ENCODE results near the gene GPC6.

The GPC6 gene

GRCh38 chr13:93325303-93326233, 99.0 kb downstream of the GPC6 start:
- DNase-seq, result no peak

GRCh38 chr13:93326234-93326811, 99.7 kb downstream of the GPC6 start:
- no peak for DNase-seq

GRCh38 chr13:93328943-93329342, 102.3 kb downstream of the GPC6 start:
- no peak for DNase-seq

GRCh38 chr13:93336728-93337127, 110.1 kb downstream of the GPC6 start:
- DNase-seq, result no peak

DNA sequence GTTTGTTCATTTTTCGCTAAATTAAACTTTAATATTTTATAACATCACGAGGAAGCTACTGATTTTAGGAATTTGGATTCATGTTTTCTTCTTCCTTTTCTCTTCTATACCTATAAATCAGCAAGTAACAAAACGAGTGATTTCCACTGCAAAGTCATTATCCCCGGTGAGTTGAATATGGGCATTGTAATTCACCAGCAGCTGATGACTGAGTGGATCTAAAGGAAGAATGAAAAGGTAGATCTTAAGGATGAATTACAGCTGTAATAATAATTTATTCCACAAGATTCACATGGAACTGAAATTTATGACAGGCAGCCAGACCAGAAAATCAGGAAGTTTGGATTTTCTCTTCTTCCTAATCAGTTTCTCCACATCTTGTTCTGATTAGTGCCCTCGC, 111.4 kb downstream of the GPC6 start:
- DNase-seq, result no peak

- no peak for DNase-seq
Observed at GRCh38 chr13:93338906-93339305, 112.3 kb downstream of the GPC6 start.

DNA sequence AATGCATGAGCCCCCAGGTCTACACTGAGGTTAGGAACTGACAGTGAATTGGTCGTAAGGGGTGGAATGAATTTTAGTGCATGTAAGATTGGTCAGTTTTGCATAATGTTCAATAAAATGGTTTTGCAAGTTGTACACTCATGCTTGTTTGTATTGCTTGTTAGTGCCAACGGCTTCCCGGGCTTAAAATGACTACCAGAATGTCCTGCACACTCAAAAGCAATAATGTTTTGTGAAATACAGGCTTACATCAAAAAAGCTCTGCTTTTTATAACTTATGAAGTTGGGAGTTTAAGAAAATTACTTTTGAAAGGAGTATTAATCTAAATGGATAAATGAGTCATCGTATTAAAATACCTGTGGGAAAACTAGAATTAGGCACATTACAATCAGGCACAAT, 112.9 kb downstream of the GPC6 start:
- no peak for DNase-seq

DNA sequence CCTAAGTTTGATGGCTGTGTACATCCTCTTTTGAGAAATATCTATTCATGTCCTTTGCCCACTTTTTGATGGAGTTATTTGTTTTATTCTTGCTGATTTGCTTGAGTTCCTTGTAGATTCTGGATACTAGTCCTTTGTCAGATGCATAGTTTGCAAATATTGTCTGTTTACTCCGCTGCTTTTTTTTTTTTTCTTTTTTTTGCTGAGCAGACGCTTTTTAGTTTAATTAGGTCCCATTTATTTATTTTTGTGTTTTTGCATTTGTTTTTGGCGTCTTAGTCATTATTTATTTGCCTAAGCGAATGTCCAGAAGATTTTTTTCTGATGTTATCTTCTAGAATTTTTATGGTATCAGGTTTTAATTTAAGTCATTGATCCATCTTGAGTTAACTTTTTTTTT, 114.9 kb downstream of the GPC6 start:
- DNase-seq, result no peak

GRCh38 chr13:93343097-93343496, 116.5 kb downstream of the GPC6 start:
- no peak for DNase-seq

DNA sequence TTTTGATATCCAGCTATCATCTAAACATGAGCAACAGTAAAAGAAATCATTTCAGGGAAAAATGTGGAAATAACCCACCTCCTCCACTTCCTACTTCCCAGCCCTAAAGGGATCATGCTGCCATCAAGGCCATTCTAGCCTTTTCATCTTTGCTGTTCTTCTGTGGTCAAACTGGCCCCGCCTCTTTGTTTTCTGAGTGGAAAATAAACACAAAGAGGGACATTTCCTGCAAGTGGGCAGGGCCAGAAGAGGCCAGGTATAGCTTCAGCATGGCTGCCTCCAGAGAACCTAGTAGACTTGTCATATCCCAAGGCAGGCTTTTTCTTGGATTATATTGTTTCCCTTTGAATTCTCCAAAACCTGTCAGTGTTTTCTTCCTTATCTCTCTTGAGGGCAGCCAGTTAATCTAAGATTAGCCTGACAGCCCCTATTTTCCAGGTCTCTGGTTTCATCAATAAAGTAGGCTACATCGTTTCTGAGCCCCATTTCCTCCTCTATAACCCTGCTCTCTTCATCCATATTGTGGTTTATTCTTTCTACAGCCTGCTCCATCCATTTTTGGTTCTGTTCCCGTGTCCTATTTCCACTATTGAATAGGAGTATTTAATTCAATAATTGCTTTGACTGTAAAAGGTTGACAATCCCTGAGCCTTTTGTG, 117.6 kb downstream of the GPC6 start:
- no peak for DNase-seq

- DNase-seq, result no peak
Observed at GRCh38 chr13:93345024-93345423, 118.4 kb downstream of the GPC6 start.

DNA sequence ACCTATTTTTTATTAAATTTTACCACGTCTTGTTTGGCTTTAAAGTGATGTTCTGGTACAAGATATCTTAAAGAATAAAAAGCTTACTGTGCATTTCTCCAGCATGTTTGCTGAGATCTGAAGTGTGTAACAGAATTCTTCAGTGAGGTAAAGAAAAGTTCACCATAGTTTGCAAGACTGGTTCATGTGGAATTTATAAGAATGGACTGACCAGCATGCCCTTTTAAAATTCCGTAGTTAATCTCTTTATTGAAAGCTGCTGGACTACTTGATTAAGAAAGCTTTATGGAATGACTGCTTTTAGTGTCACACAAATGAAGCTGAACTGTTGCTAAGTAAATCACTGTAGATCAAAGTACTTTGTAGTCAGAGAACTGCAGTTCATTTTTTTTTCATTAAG, 119.2 kb downstream of the GPC6 start:
- DNase-seq, result no peak

- no peak for DNase-seq
Observed at GRCh38 chr13:93352616-93353015, 126.0 kb downstream of the GPC6 start.

DNA sequence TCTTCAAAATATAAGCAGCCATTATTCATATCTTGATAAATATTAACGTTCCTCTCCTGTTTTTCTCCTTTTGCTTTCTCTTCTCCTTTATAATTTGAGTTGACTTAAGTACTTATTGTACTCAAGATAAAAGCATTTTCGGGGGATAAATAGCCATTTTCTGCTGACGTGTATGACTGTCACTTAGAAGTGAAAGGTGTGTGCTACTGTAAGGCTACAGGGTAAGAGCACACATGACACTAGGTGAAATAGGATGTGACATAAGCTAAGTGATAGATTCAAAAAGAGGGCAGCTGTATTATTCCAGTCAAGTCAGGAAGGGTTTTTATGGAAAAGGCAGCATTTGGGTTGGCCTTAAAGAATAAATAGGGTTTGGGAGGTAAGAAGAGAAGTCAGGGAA, 128.5 kb downstream of the GPC6 start:
- DNase-seq, result no peak

GRCh38 chr13:93356469-93356868, 129.9 kb downstream of the GPC6 start:
- no peak for DNase-seq

- DNase-seq, result no peak
Observed at GRCh38 chr13:93360021-93360420, 133.4 kb downstream of the GPC6 start.

GRCh38 chr13:93361703-93362102, 135.1 kb downstream of the GPC6 start:
- no peak for DNase-seq

DNA sequence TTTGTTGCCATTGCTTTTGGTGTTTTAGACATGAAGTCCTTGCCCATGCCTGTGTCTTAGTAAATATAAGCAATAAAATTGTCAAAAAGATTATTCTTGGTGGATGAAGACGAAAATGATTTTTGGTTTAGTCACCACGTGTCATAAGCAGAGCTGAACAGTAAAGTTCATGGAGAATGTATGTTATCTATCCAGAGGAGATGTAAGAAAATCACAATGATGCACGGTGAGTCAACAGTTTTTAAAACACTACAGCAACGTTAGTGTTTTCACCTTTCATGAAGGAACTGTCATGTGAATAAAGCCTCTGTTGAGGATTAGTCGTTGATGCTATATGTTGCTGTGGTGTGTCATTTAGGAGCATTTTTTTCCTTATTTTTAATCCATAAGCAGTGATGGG, 137.6 kb downstream of the GPC6 start:
- DNase-seq, result no peak

DNA sequence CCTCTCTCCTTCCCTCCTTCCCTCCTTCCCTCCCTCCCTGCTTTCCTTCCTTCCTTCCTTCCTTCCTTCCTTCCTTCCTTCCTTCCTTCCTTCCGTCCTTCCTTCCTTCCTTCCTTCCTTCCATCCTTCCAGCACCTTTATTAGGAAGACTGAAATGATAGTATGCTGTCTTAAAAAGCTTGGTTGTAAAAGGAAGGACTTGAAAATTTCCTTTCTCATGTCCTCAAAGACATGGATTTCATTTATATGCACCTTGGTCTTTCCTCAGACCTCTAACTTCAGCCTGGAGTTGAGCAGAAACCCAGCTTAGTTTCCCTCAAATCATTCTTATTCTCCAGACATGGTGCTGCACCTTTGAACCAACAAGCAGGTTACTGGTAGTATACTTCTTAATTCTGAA, 141.7 kb downstream of the GPC6 start:
- DNase-seq, result no peak

DNA sequence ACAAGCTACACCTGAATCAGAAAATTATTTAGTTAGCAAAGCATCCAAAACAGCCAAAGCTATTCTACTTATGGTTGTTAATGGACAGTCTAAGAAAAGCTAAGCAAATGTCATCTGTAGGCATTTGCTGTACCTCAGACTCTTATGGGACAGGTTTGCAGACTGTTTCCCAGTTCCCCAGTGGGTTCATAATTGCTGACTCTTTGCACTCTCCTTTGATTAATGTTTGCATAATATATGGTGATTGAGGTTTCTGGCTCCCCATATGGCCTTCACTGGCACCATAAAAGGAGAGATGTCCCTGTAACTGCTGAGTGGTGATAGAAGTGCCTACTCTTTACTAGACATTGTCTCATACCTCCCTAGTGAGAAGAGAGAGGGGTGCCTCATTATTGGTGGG, 142.1 kb downstream of the GPC6 start:
- DNase-seq, result no peak

DNA sequence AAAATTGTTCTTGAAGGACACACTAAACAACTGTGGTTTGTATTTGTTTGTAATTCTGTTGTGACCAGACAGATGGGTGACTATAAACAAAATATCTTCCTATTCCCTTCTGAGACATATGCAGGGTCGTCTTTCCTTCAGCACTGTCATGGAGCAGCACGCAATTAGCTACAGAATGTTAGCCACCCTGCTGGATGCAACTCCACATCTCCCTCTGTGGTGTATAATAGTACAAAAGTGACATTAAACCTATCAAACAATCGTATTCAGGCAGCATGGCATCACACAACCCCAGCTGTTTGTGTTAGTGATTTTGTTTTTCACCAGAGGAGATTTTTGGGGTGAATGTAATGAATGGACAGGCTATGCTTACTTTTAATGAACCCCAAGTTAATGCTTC, 146.2 kb downstream of the GPC6 start:
- DNase-seq, result no peak

GRCh38 chr13:93375491-93375890, 148.9 kb downstream of the GPC6 start:
- DNase-seq, result no peak

- DNase-seq, result no peak
Observed at GRCh38 chr13:93377196-93377595, 150.6 kb downstream of the GPC6 start.

GRCh38 chr13:93378184-93378583, 151.6 kb downstream of the GPC6 start:
- DNase-seq, result no peak

Measured in MV-4-11 (cell line).